ENCODE results near the gene SKOR1. TPM values are rescaled to one million over a fixed set of nuclear protein-coding genes. Genes with fewer than 3 reads are reported as not detected.

Gene SKOR1
- total and polyA plus RNA-seq, 12 donors: 0.07 to 0.40 (median 0.15) TPM

DNA sequence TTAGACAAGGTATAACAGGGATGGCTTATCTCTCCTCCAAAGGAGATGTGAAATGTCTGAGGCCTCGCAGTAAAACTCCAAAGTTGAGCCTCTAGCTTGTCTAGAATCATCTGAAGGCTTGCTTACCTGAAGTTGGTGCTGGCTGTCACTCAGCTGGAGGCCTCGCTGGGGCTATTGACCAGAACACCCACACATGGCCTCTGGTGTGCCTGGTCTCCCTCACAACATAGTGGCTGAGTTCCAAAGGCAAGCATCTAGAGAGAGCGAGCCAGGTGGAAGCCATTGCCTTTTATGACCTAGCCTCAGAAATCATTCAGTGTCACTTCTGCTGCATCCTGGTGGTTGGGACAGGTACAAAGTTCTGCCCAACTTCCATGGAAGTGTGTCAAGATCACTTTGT, 31.9 kb downstream of the SKOR1 start:
- TF ChIP-seq, protein P1, sequence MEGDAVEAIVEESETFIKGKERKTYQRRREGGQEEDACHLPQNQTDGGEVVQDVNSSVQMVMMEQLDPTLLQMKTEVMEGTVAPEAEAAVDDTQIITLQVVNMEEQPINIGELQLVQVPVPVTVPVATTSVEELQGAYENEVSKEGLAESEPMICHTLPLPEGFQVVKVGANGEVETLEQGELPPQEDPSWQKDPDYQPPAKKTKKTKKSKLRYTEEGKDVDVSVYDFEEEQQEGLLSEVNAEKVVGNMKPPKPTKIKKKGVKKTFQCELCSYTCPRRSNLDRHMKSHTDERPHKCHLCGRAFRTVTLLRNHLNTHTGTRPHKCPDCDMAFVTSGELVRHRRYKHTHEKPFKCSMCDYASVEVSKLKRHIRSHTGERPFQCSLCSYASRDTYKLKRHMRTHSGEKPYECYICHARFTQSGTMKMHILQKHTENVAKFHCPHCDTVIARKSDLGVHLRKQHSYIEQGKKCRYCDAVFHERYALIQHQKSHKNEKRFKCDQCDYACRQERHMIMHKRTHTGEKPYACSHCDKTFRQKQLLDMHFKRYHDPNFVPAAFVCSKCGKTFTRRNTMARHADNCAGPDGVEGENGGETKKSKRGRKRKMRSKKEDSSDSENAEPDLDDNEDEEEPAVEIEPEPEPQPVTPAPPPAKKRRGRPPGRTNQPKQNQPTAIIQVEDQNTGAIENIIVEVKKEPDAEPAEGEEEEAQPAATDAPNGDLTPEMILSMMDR (IDR thresholded peaks at IDR 0.05): no peak
- H3K27ac ChIP-seq: no peak overlapping the region

GRCh38 chr15:67859331-67859946, 34.1 kb downstream of the SKOR1 start:
- H3K36me3 ChIP-seq: no peaks in the 10 kb centered on the region
- TF ChIP-seq, protein P1 (IDR thresholded peaks at IDR 0.05): no peak
- no peak overlapping the region for H3K4me3 ChIP-seq
- H3K27me3 ChIP-seq: no peaks in the 10 kb centered on the region
- H3K4me1 ChIP-seq: peaks cover 2 to 15% (median 11%) of the 10 kb centered on the region in 9 donors
- ATAC-seq (no peak), DNase-seq (no peak)
- no peaks in the 10 kb centered on the region for H3K9me3 ChIP-seq
- 81 to 86% methylated on average over 5 of the region's 5 CpGs for WGBS, 2 donors
- no peak overlapping the region for H3K27ac ChIP-seq
- intact Hi-C loops (cut with DNase I): no loop called here

More for the DNA sequence above, 31.9 kb downstream of the SKOR1 start:
- intact Hi-C loops (cut with DNase I): no loop called here
- Histone ChIP-seq H3K9me3 (no peaks in the 10 kb centered on the region), H3K4me1 (no peaks in the 10 kb centered on the region), H3K27me3 (no peaks in the 10 kb centered on the region), H3K36me3 (no peaks in the 10 kb centered on the region), H3K4me3 (no peak overlapping the region)
- WGBS, 2 donors: 87 to 90% methylated on average over 3 of the region's 3 CpGs
- ATAC-seq: no peak
- DNase-seq: no peak

- Histone ChIP-seq H3K4me3 (no peak overlapping the region), H3K9me3 (no peaks in the 10 kb centered on the region), H3K36me3 (no peaks in the 10 kb centered on the region), H3K4me1 (peaks cover 2 to 15% (median 11%) of the 10 kb centered on the region in 9 donors), H3K27me3 (no peaks in the 10 kb centered on the region), H3K27ac (no peak overlapping the region)
- WGBS, 2 donors: 91 to 93% methylated on average over 3 of the region's 3 CpGs
- intact Hi-C loops (cut with DNase I): loop anchor here (2.0 to 10.0 kb wide), 12 partner anchors 53 to 353 kb away; partner anchors contain the start of genes PIAS1 (in 5 of the 10) and CALML4 (in 1 of the 10)
- ATAC-seq (no peak), DNase-seq (no peak)
- TF ChIP-seq, protein P1 (IDR thresholded peaks at IDR 0.05): no peak
These were observed 36.7 kb downstream of the SKOR1 start for GRCh38 chr15:67861983-67862382.

- TF ChIP-seq, protein P1 (IDR thresholded peaks at IDR 0.05): no peak
- Histone ChIP-seq H3K36me3 (no peaks in the 10 kb centered on the region), H3K4me1 (peaks cover 2 to 15% (median 11%) of the 10 kb centered on the region in 9 donors), H3K27ac (peak overlapping the region in 3 of 10 donors; percentile 26 to 37 (median 28)), H3K9me3 (no peaks in the 10 kb centered on the region), H3K27me3 (no peaks in the 10 kb centered on the region), H3K4me3 (peak overlapping the region in 8 of 10 donors; percentile 32 to 57 (median 51))
- DNase-seq: no peak
- ATAC-seq: peak in 1 of 8 donors; percentile 21
- WGBS, 2 donors: 52 to 58% methylated on average over 16 of the region's 16 CpGs
- intact Hi-C loops (cut with DNase I): loop anchor here (1.0 to 10.0 kb wide), 15 partner anchors 52 to 352 kb away; partner anchors contain the start of genes PIAS1 (in 5 of the 10) and CALML4 (in 1 of the 10)
These were observed 37.6 kb downstream of the SKOR1 start for GRCh38 chr15:67862750-67863441.

All from heart right ventricle (tissue), 16 donors.